IPS-18c (cell line): ENCODE data around the gene OR52E1.

Experiments used
- H3K4me3 ChIP-seq: 2 replicates; pipeline ENCODE4 v1.7.0; 2013; ENCODE audit warnings: low read depth, mild to moderate bottlenecking, low read length, moderate library complexity; ENCODE audit not compliant: insufficient read depth
- H3K9me3 ChIP-seq: one replicate; pipeline ENCODE4 v1.6.1; 2013; ENCODE audit warnings: mild to moderate bottlenecking, low read length, moderate library complexity; ENCODE audit not compliant: control insufficient read depth, insufficient read depth

OR52E1 gene

GRCh38 chr11:5092821-5093585 lies 23.6 kb downstream of the OR52E1 start:
- H3K4me3 ChIP-seq: no peak overlapping the region
- H3K9me3 ChIP-seq: no peaks in the 10 kb centered on the region

DNA sequence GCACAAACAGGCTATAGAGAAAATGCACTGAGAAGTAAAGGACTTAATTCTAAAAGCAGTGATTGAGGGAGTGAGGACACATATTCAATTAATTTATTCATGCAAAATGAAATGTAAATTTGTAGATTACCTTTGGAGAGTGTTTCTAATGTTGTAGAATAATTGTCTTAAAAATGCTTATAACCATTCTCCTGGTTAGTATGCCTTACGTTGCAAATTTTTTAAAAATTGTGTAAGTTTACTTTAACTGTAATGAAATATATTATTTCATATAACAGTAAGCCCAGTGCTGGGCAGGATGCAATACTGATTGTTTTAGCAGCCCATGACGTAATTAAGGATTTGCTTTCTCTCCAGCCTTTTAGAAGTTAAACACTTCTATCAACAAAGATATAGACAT lies 26.6 kb downstream of the OR52E1 start:
- Histone ChIP-seq H3K9me3 (no peaks in the 10 kb centered on the region), H3K4me3 (no peak overlapping the region)

- Histone ChIP-seq H3K9me3 (no peaks in the 10 kb centered on the region), H3K4me3 (no peak overlapping the region)
Measured at GRCh38 chr11:5102246-5102645, 32.9 kb downstream of the OR52E1 start.

- Histone ChIP-seq H3K9me3 (no peaks in the 10 kb centered on the region), H3K4me3 (no peak overlapping the region)
Measured at GRCh38 chr11:5103066-5103465, 33.7 kb downstream of the OR52E1 start.

GRCh38 chr11:5107285-5107684 lies 37.9 kb downstream of the OR52E1 start:
- Histone ChIP-seq H3K4me3 (no peak overlapping the region), H3K9me3 (no peaks in the 10 kb centered on the region)

DNA sequence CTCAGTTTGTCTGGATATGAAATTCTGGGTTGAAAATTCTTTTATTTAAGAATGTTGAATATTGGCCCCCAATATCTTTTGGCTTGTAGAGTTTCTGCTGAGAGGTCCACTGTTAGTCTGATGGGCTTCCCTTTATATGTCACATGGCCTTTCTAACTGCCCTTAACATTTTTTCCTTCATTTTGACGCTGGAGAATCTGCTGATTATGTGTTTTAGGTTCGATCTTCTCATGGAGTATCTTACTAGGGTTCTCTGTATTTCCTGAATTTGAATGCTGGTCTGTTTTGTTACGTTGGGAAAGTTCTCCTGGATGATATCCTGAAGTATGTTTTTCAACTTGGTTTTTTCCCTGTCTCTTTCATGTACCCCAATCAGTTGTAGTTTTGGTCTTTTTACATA lies 46.0 kb downstream of the OR52E1 start:
- Histone ChIP-seq H3K4me3 (no peak overlapping the region), H3K9me3 (no peaks in the 10 kb centered on the region)

- Histone ChIP-seq H3K9me3 (no peaks in the 10 kb centered on the region), H3K4me3 (no peak overlapping the region)
Measured at GRCh38 chr11:5117588-5117987, 48.2 kb downstream of the OR52E1 start.

GRCh38 chr11:5118893-5119292 lies 49.5 kb downstream of the OR52E1 start:
- Histone ChIP-seq H3K9me3 (no peaks in the 10 kb centered on the region), H3K4me3 (no peak overlapping the region)
